ENCODE results near the gene LYSMD2. TPM values are rescaled to one million over a fixed set of nuclear protein-coding genes. Genes with fewer than 3 reads are reported as not detected.
A peak's percentile ranks its signal among the peaks of the same experiment; 100 is the strongest.

Gene LYSMD2
- total and polyA plus RNA-seq, 9 of the 15 experiments (the other 6 are each of a cell fraction or from before 2014, with no cell fraction given): 4.3 to 30.3 (median 9.8) TPM

DNA sequence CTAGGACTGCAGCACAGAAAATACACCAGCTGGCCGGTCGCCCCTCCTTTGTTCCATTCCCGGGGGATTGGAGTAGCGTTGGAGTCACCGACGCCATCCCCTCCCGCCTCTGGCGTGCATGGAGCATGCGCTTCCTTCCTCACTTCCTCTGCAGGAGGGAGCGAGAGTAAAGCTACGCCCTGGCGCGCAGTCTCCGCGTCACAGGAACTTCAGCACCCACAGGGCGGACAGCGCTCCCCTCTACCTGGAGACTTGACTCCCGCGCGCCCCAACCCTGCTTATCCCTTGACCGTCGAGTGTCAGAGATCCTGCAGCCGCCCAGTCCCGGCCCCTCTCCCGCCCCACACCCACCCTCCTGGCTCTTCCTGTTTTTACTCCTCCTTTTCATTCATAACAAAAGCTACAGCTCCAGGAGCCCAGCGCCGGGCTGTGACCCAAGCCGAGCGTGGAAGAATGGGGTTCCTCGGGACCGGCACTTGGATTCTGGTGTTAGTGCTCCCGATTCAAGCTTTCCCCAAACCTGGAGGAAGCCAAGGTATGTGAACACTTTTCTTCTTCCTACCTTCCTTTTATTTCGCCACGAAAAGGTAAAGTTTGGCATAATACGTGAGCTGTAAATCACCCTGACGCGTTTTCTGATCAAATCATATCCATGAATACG is 56.0 kb downstream of the LYSMD2 start, which contains the start of gene SCG3 (continued):
- TF ChIP-seq, protein P1, sequence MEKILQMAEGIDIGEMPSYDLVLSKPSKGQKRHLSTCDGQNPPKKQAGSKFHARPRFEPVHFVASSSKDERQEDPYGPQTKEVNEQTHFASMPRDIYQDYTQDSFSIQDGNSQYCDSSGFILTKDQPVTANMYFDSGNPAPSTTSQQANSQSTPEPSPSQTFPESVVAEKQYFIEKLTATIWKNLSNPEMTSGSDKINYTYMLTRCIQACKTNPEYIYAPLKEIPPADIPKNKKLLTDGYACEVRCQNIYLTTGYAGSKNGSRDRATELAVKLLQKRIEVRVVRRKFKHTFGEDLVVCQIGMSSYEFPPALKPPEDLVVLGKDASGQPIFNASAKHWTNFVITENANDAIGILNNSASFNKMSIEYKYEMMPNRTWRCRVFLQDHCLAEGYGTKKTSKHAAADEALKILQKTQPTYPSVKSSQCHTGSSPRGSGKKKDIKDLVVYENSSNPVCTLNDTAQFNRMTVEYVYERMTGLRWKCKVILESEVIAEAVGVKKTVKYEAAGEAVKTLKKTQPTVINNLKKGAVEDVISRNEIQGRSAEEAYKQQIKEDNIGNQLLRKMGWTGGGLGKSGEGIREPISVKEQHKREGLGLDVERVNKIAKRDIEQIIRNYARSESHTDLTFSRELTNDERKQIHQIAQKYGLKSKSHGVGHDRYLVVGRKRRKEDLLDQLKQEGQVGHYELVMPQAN (IDR thresholded peaks at IDR 0.05; ENCODE audit: borderline replicate concordance): peak; percentile 86; the same call in 1 of the 2 replicates
- TF ChIP-seq ATF7 (IDR thresholded peaks at IDR 0.05) (peak; percentile 54), BACH1 (tag; IDR thresholded peaks at IDR 0.05) (peak; percentile 72; the same call in 1 of the 2 replicates), SMAD4 (CRISPR knock-in tag; conservative IDR thresholded peaks at IDR 0.05) (peak; percentile 90), ETV1 (tag; conservative IDR thresholded peaks at IDR 0.05; ENCODE audit: low read depth) (peak; percentile 73), RAD21 (CRISPR knock-in tag; conservative IDR thresholded peaks at IDR 0.05 in 1 of 2, IDR thresholded peaks at IDR 0.05 in 1 of 2) (peak in 1 of 2 experiments; percentile 44; a peak in 2 of 4 replicates), ZNF41 (CRISPR knock-in tag; conservative IDR thresholded peaks at IDR 0.05) (no peak), ZNF282 (CRISPR knock-in tag; IDR thresholded peaks at IDR 0.05) (0 out of 2 replicates have a peak, but pooled peaks have one; percentile 73), TOE1 (IDR thresholded peaks at IDR 0.05; ENCODE audit: borderline replicate concordance) (peak; percentile 54; the same call in 1 of the 2 replicates), TOE1 (CRISPR knock-in tag; IDR thresholded peaks at IDR 0.05; ENCODE audit: borderline replicate concordance, low read depth) (no peak; the same call in 1 of the 2 replicates), ZC3H11A (IDR thresholded peaks at IDR 0.05; ENCODE audit: low read depth, low read length) (no peak), SMARCA4 (IDR thresholded peaks at IDR 0.05) (peak; percentile 82)
- TF ChIP-seq, protein P2, sequence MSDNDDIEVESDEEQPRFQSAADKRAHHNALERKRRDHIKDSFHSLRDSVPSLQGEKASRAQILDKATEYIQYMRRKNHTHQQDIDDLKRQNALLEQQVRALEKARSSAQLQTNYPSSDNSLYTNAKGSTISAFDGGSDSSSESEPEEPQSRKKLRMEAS (CRISPR knock-in tag; IDR thresholded peaks at IDR 0.05): peak; percentile 91
- TF ChIP-seq, protein P3, sequence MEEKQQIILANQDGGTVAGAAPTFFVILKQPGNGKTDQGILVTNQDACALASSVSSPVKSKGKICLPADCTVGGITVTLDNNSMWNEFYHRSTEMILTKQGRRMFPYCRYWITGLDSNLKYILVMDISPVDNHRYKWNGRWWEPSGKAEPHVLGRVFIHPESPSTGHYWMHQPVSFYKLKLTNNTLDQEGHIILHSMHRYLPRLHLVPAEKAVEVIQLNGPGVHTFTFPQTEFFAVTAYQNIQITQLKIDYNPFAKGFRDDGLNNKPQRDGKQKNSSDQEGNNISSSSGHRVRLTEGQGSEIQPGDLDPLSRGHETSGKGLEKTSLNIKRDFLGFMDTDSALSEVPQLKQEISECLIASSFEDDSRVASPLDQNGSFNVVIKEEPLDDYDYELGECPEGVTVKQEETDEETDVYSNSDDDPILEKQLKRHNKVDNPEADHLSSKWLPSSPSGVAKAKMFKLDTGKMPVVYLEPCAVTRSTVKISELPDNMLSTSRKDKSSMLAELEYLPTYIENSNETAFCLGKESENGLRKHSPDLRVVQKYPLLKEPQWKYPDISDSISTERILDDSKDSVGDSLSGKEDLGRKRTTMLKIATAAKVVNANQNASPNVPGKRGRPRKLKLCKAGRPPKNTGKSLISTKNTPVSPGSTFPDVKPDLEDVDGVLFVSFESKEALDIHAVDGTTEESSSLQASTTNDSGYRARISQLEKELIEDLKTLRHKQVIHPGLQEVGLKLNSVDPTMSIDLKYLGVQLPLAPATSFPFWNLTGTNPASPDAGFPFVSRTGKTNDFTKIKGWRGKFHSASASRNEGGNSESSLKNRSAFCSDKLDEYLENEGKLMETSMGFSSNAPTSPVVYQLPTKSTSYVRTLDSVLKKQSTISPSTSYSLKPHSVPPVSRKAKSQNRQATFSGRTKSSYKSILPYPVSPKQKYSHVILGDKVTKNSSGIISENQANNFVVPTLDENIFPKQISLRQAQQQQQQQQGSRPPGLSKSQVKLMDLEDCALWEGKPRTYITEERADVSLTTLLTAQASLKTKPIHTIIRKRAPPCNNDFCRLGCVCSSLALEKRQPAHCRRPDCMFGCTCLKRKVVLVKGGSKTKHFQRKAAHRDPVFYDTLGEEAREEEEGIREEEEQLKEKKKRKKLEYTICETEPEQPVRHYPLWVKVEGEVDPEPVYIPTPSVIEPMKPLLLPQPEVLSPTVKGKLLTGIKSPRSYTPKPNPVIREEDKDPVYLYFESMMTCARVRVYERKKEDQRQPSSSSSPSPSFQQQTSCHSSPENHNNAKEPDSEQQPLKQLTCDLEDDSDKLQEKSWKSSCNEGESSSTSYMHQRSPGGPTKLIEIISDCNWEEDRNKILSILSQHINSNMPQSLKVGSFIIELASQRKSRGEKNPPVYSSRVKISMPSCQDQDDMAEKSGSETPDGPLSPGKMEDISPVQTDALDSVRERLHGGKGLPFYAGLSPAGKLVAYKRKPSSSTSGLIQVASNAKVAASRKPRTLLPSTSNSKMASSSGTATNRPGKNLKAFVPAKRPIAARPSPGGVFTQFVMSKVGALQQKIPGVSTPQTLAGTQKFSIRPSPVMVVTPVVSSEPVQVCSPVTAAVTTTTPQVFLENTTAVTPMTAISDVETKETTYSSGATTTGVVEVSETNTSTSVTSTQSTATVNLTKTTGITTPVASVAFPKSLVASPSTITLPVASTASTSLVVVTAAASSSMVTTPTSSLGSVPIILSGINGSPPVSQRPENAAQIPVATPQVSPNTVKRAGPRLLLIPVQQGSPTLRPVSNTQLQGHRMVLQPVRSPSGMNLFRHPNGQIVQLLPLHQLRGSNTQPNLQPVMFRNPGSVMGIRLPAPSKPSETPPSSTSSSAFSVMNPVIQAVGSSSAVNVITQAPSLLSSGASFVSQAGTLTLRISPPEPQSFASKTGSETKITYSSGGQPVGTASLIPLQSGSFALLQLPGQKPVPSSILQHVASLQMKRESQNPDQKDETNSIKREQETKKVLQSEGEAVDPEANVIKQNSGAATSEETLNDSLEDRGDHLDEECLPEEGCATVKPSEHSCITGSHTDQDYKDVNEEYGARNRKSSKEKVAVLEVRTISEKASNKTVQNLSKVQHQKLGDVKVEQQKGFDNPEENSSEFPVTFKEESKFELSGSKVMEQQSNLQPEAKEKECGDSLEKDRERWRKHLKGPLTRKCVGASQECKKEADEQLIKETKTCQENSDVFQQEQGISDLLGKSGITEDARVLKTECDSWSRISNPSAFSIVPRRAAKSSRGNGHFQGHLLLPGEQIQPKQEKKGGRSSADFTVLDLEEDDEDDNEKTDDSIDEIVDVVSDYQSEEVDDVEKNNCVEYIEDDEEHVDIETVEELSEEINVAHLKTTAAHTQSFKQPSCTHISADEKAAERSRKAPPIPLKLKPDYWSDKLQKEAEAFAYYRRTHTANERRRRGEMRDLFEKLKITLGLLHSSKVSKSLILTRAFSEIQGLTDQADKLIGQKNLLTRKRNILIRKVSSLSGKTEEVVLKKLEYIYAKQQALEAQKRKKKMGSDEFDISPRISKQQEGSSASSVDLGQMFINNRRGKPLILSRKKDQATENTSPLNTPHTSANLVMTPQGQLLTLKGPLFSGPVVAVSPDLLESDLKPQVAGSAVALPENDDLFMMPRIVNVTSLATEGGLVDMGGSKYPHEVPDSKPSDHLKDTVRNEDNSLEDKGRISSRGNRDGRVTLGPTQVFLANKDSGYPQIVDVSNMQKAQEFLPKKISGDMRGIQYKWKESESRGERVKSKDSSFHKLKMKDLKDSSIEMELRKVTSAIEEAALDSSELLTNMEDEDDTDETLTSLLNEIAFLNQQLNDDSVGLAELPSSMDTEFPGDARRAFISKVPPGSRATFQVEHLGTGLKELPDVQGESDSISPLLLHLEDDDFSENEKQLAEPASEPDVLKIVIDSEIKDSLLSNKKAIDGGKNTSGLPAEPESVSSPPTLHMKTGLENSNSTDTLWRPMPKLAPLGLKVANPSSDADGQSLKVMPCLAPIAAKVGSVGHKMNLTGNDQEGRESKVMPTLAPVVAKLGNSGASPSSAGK (IDR thresholded peaks at IDR 0.05): peak; percentile 87

Measured in K562 (cell line).